BJ (cell line): ENCODE data around the gene PTER. TPM values are rescaled to one million over a fixed set of nuclear protein-coding genes. Genes with fewer than 3 reads are reported as not detected.

ENCODE experiments used
- CTCF ChIA-PET: fragments of 350-600 bp; formaldehyde crosslinking; extraction: SDS; loops from one replicate; lab custom pipeline; 2021; ENCODE audit warnings: antibody characterized with exemption, inconsistent platforms; lab: Yijun Ruan, JAX
- POLR2A ChIA-PET: fragments of 300-600 bp; sonication (Branson Sonifier 250); formaldehyde crosslinking; extraction: SDS; loops from one replicate; lab custom pipeline; 2021; ENCODE audit warnings: antibody characterized with exemption; lab: Charles Lee
- DNase-seq: peaks from one replicate; pipeline ENCODE4 v3.0.0-alpha.2; 2011; ENCODE audit warnings: low read depth
- H3K27me3 ChIP-seq: 2 replicates; pipeline ENCODE4 v1.6.0; 2011; ENCODE audit warnings: low read length; ENCODE audit not compliant: control insufficient read depth, insufficient read depth
- H3K36me3 ChIP-seq: 2 replicates; pipeline ENCODE4 v1.5.1; 2011; ENCODE audit warnings: low read length; ENCODE audit not compliant: control insufficient read depth, insufficient read depth
- H3K4me3 ChIP-seq: 2 replicates; pipeline ENCODE4 v1.5.1; 2011; ENCODE audit warnings: low read depth, mild to moderate bottlenecking, control low read depth, low read length
- polyA plus RNA-seq: library from polyadenylated mRNA; depleted of rRNA; stranded (reverse); fragments of >200 nt; gene quantifications from 2 replicates; pipeline ENCODE4 v1.2.3, GENCODE V29; 2011
- TF ChIP-seq, protein P1 (sequence below): IDR thresholded peaks from 2 replicates; pipeline ENCODE4 v1.5.1; 2011; ENCODE audit warnings: low read depth, mild to moderate bottlenecking, control low read depth, inconsistent platforms, low read length, moderate library complexity; ENCODE audit not compliant: insufficient read depth

PTER gene
- polyA plus RNA-seq, 1 experiment = 9.3 TPM

DNA sequence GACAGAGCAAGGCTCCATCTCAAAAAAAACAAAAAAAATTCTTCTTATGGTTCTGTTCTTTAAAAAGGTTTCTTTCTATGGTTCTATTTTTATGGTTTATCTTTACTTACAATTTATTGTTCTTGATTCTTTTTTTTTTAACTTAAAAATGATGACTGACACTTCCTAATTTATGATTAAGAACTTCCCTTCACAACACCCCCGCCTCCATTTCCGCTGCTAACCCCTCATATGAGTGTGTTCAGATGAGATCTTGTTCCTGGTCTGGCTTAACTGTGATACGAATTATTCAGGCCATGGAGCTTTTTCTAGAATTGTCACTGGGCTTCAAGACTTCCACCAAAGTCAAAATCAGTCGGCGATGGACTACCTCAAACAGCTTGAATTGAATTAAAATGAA is 33.9 kb downstream of the PTER start:
- DNase-seq = no peak
- no peaks in the 10 kb centered on the region for H3K27me3 ChIP-seq
- TF ChIP-seq, protein P1, sequence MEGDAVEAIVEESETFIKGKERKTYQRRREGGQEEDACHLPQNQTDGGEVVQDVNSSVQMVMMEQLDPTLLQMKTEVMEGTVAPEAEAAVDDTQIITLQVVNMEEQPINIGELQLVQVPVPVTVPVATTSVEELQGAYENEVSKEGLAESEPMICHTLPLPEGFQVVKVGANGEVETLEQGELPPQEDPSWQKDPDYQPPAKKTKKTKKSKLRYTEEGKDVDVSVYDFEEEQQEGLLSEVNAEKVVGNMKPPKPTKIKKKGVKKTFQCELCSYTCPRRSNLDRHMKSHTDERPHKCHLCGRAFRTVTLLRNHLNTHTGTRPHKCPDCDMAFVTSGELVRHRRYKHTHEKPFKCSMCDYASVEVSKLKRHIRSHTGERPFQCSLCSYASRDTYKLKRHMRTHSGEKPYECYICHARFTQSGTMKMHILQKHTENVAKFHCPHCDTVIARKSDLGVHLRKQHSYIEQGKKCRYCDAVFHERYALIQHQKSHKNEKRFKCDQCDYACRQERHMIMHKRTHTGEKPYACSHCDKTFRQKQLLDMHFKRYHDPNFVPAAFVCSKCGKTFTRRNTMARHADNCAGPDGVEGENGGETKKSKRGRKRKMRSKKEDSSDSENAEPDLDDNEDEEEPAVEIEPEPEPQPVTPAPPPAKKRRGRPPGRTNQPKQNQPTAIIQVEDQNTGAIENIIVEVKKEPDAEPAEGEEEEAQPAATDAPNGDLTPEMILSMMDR = no peak
- no peaks in the 10 kb centered on the region for H3K36me3 ChIP-seq
- POLR2A ChIA-PET = no interaction called here
- CTCF ChIA-PET = interaction anchor here (1.6 kb wide), 1 partner anchor 10 kb away, joined by 3 read pairs; no protein-coding TSS in a partner anchor
- H3K4me3 ChIP-seq = no peak overlapping the region

DNA sequence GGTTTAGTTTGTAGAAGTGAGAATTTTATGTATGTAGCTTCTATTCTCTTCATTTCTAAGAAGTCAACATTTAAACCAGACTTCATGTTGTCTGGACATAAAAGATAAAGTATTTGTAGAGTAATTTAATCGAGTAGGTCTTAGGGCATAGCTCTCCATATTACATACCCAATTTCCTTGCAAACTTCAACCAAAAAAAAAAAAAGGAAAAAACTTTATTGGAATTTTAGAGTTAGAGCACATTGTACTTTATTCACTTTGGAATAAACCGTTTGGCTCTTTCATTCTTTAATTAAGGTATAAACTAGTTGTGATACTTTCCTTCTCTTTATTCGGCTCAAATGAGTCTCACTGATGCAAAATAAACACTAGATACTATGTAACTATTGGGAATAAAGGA is 36.0 kb downstream of the PTER start:
- POLR2A ChIA-PET = no interaction called here
- DNase-seq = no peak
- CTCF ChIA-PET = no interaction called here
- Histone ChIP-seq H3K27me3 (no peaks in the 10 kb centered on the region), H3K36me3 (no peaks in the 10 kb centered on the region), H3K4me3 (no peak overlapping the region)
- TF ChIP-seq, protein P1 = no peak

GRCh38 chr10:16477757-16478156 is 40.9 kb downstream of the PTER start:
- ChIA-PET POLR2A (no interaction called here), CTCF (no interaction called here)
- Histone ChIP-seq H3K4me3 (no peak overlapping the region), H3K27me3 (no peaks in the 10 kb centered on the region), H3K36me3 (no peaks in the 10 kb centered on the region)
- DNase-seq = no peak
- TF ChIP-seq, protein P1 = no peak

GRCh38 chr10:16478801-16479200 is 42.0 kb downstream of the PTER start:
- ChIA-PET CTCF (interaction anchor here (0.6 kb wide), 1 partner anchor 865 kb away, joined by 3 read pairs; no protein-coding TSS in a partner anchor), POLR2A (no interaction called here)
- DNase-seq = no peak
- TF ChIP-seq, protein P1 = no peak
- no peaks in the 10 kb centered on the region for H3K36me3 ChIP-seq
- H3K4me3 ChIP-seq = no peak overlapping the region
- no peaks in the 10 kb centered on the region for H3K27me3 ChIP-seq

DNA sequence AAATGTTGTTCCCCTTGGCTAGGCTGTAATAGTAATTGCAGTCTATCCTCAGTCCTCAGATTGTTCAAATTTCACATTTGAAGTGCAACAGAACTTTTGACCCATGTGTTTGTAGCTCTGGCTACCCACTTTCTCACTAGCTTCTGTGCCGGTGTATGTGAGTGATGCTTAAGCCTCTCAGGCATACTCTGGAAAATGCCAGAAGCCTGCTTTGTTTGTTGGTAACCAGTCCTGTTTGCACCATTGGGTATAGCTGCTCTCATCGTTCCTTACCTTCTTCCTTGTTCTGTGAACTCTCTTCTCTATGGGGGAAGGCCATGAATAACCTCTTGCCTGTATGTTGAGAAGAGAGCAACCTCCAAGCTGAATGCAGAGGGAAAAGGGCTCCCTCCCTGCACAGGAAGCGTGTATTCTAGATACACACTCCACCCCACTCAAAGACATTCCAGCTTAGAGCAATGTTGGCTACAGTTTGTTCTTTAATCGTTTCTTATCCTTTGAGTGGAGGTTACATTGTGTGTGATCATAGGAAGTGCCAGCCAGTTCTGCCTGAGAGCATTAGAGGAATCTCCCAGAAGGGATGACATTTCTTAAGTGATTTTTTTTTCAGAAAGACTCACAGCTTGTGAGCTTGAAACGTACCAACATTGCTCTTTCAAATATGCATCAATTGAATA is 44.4 kb downstream of the PTER start:
- H3K4me3 ChIP-seq = no peak overlapping the region
- TF ChIP-seq, protein P1 = no peak
- ChIA-PET CTCF (interaction anchor here (0.9 to 1.0 kb wide), 2 partner anchors 10 kb away, joined by 3 to 6 read pairs; no protein-coding TSS in a partner anchor), POLR2A (no interaction called here)
- H3K36me3 ChIP-seq = no peaks in the 10 kb centered on the region
- H3K27me3 ChIP-seq = no peaks in the 10 kb centered on the region
- no peak for DNase-seq
